ENCODE data around the gene NUPR2. TPM values are rescaled to one million over a fixed set of nuclear protein-coding genes. Genes with fewer than 3 reads are reported as not detected.

NUPR2 gene
- total and polyA plus RNA-seq, 9 of the 15 experiments (the other 6 are each of a cell fraction or from before 2014, with no cell fraction given) = not detected

DNA sequence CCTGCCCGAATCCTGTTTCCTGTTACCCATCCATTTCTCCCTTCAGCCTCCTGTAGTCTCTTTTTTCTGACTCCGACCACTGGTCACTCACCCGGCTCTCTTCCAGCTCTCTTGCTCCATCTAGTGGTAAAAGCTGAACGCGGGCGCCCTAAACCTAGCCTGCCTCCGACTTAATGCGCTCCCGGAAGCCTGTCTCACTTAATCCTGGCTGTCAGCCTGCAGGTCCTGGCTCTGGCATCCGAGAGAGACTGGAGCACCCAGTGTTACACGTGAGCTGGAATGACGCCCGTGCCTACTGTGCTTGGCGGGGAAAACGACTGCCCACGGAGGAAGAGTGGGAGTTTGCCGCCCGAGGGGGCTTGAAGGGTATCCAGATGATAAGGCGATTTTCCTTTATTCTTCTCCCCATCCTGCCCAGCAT is 41.8 kb downstream of the NUPR2 start (continued):
- TF ChIP-seq, protein P1, sequence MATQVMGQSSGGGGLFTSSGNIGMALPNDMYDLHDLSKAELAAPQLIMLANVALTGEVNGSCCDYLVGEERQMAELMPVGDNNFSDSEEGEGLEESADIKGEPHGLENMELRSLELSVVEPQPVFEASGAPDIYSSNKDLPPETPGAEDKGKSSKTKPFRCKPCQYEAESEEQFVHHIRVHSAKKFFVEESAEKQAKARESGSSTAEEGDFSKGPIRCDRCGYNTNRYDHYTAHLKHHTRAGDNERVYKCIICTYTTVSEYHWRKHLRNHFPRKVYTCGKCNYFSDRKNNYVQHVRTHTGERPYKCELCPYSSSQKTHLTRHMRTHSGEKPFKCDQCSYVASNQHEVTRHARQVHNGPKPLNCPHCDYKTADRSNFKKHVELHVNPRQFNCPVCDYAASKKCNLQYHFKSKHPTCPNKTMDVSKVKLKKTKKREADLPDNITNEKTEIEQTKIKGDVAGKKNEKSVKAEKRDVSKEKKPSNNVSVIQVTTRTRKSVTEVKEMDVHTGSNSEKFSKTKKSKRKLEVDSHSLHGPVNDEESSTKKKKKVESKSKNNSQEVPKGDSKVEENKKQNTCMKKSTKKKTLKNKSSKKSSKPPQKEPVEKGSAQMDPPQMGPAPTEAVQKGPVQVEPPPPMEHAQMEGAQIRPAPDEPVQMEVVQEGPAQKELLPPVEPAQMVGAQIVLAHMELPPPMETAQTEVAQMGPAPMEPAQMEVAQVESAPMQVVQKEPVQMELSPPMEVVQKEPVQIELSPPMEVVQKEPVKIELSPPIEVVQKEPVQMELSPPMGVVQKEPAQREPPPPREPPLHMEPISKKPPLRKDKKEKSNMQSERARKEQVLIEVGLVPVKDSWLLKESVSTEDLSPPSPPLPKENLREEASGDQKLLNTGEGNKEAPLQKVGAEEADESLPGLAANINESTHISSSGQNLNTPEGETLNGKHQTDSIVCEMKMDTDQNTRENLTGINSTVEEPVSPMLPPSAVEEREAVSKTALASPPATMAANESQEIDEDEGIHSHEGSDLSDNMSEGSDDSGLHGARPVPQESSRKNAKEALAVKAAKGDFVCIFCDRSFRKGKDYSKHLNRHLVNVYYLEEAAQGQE (IDR thresholded peaks at IDR 0.05; ENCODE audit: borderline replicate concordance) = peak; percentile 86
- TF ChIP-seq, protein P1 (CRISPR knock-in tag; IDR thresholded peaks at IDR 0.05; ENCODE audit: low read depth) = no peak
- TF ChIP-seq RBM39 (optimal IDR thresholded peaks at IDR 0.05; ENCODE audit: low read depth, low read length) (peak; percentile 45), SMC3 (conservative IDR thresholded peaks at IDR 0.05; ENCODE audit: insufficient read depth, low read depth, low read length) (peak; percentile 72), RB1 (IDR thresholded peaks at IDR 0.05; ENCODE audit: low read depth) (peak; percentile 34; the same call in 1 of the 2 replicates), CBX1 (IDR thresholded peaks at IDR 0.05; ENCODE audit: low read depth) (no peak), NONO (IDR thresholded peaks at IDR 0.05; ENCODE audit: low read depth in 2 of 2, low read length in 1 of 2) (no peak), SRF (CRISPR knock-in tag; IDR thresholded peaks at IDR 0.05) (no peak), RAD21 (CRISPR knock-in tag; conservative IDR thresholded peaks at IDR 0.05 in 1 of 2, IDR thresholded peaks at IDR 0.05 in 1 of 2) (peak; percentile 88 to 91), ZNF143 (CRISPR knock-in tag; IDR thresholded peaks at IDR 0.05) (0 out of 2 replicates have a peak, but pooled peaks have one; percentile 21)
- TF ChIP-seq, protein P2, sequence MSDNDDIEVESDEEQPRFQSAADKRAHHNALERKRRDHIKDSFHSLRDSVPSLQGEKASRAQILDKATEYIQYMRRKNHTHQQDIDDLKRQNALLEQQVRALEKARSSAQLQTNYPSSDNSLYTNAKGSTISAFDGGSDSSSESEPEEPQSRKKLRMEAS (CRISPR knock-in tag; IDR thresholded peaks at IDR 0.05) = 0 out of 2 replicates have a peak, but pooled peaks have one; percentile 20
- TF ChIP-seq, protein P3, sequence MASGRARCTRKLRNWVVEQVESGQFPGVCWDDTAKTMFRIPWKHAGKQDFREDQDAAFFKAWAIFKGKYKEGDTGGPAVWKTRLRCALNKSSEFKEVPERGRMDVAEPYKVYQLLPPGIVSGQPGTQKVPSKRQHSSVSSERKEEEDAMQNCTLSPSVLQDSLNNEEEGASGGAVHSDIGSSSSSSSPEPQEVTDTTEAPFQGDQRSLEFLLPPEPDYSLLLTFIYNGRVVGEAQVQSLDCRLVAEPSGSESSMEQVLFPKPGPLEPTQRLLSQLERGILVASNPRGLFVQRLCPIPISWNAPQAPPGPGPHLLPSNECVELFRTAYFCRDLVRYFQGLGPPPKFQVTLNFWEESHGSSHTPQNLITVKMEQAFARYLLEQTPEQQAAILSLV (tag; IDR thresholded peaks at IDR 0.05) = no peak
- TF ChIP-seq, protein P4, sequence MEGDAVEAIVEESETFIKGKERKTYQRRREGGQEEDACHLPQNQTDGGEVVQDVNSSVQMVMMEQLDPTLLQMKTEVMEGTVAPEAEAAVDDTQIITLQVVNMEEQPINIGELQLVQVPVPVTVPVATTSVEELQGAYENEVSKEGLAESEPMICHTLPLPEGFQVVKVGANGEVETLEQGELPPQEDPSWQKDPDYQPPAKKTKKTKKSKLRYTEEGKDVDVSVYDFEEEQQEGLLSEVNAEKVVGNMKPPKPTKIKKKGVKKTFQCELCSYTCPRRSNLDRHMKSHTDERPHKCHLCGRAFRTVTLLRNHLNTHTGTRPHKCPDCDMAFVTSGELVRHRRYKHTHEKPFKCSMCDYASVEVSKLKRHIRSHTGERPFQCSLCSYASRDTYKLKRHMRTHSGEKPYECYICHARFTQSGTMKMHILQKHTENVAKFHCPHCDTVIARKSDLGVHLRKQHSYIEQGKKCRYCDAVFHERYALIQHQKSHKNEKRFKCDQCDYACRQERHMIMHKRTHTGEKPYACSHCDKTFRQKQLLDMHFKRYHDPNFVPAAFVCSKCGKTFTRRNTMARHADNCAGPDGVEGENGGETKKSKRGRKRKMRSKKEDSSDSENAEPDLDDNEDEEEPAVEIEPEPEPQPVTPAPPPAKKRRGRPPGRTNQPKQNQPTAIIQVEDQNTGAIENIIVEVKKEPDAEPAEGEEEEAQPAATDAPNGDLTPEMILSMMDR (IDR thresholded peaks at IDR 0.05 in 2 of 3, conservative IDR thresholded peaks at IDR 0.05 in 1 of 3; ENCODE audit: insufficient read depth in 2 of 3, low read depth in 1 of 3, low read length in 3 of 3) = peak; percentile 86 to 92 (median 88)
